Islet of Langerhans (tissue), 1 donor: Measurements from ENCODE around the gene ZFP14.
"Not testable (repeated sequence)": the region's sequence is repeated elsewhere in the genome, so short reads cannot be mapped to it uniquely, and the experiment has no call there.

Experiments
- FAIRE-seq: peaks from one replicate; lab custom pipeline; 2011; peaks lifted over from hg19 to GRCh38; lab: Jason Lieb, UNC

The ZFP14 gene

GRCh38 chr19:36330216-36330615, 48.8 kb downstream of the ZFP14 start:
- no peak for FAIRE-seq

GRCh38 chr19:36329534-36329933, 49.5 kb downstream of the ZFP14 start:
- FAIRE-seq: not testable (repeated sequence)

GRCh38 chr19:36326649-36327048, 52.4 kb downstream of the ZFP14 start:
- not testable (repeated sequence) for FAIRE-seq

GRCh38 chr19:36315164-36315563, 63.8 kb downstream of the ZFP14 start:
- not testable (repeated sequence) for FAIRE-seq

- FAIRE-seq: not testable (repeated sequence)
Measured at GRCh38 chr19:36314053-36314452, 64.9 kb downstream of the ZFP14 start.

GRCh38 chr19:36311098-36311760, 67.8 kb downstream of the ZFP14 start:
- FAIRE-seq: not testable (repeated sequence)

GRCh38 chr19:36310416-36310990, 68.5 kb downstream of the ZFP14 start:
- not testable (repeated sequence) for FAIRE-seq

- FAIRE-seq: not testable (repeated sequence)
Measured at GRCh38 chr19:36309759-36310158, 69.2 kb downstream of the ZFP14 start.

- not testable (repeated sequence) for FAIRE-seq
Measured at GRCh38 chr19:36309309-36309708, 69.7 kb downstream of the ZFP14 start.

GRCh38 chr19:36292317-36292716, 86.7 kb downstream of the ZFP14 start:
- not testable (repeated sequence) for FAIRE-seq
